Measurements from ENCODE around the gene YEATS2.

GRCh38 chr3:183839751-183840150 is 142.2 kb downstream of the YEATS2 start:
- TF ChIP-seq POLR2AphosphoS5 (IDR thresholded peaks at IDR 0.05): no peak
- no peak for TF ChIP-seq CTCF (IDR thresholded peaks at IDR 0.05)
- no peak for TF ChIP-seq POLR2A (IDR thresholded peaks at IDR 0.05)
